Effector memory CD4-positive, alpha-beta T cell (primary cell): Measurements from ENCODE around the gene DTX1.
A peak's percentile ranks its signal among the peaks of the same experiment; 100 is the strongest.

Experiments
- DNase-seq, 3 donors: peaks; one replicate each; pipeline ENCODE4 v3.0.0-alpha.2; 2020
- H3K27ac ChIP-seq: 2 replicates; pipeline ENCODE4 v1.7.0; 2013; ENCODE audit warnings: mild to moderate bottlenecking, low read length, moderate library complexity; ENCODE audit not compliant: insufficient read depth, poor library complexity, severe bottlenecking
- H3K27me3 ChIP-seq: replicated peaks from 2 replicates; pipeline ENCODE4 v1.7.0; 2013; ENCODE audit warnings: mild to moderate bottlenecking, low read length; ENCODE audit not compliant: insufficient read depth, control insufficient read depth, poor library complexity, severe bottlenecking
- H3K36me3 ChIP-seq: 2 replicates; pipeline ENCODE4 v1.7.0; 2013; ENCODE audit warnings: mild to moderate bottlenecking, low read length, moderate library complexity; ENCODE audit not compliant: control insufficient read depth, insufficient read depth
- H3K4me1 ChIP-seq: 2 replicates; pipeline ENCODE4 v1.7.0; 2013; ENCODE audit warnings: low read length, mild to moderate bottlenecking; ENCODE audit not compliant: control insufficient read depth, insufficient read depth, poor library complexity, severe bottlenecking
- H3K4me3 ChIP-seq: 2 replicates; pipeline ENCODE4 v1.7.0; 2013; ENCODE audit warnings: low read length, low read depth, mild to moderate bottlenecking; ENCODE audit not compliant: insufficient read depth, poor library complexity, severe bottlenecking
- H3K9me3 ChIP-seq: 2 replicates; pipeline ENCODE4 v1.7.0; 2013; ENCODE audit warnings: mild to moderate bottlenecking, low read length, moderate library complexity; ENCODE audit not compliant: control insufficient read depth

DTX1 gene

GRCh38 chr12:113030875-113031525 is 25.5 kb upstream of the DTX1 start:
- no peaks in the 10 kb centered on the region for H3K4me1 ChIP-seq
- no peak overlapping the region for H3K27ac ChIP-seq
- H3K36me3 ChIP-seq, result no peaks in the 10 kb centered on the region
- DNase-seq, result no peak
- H3K4me3 ChIP-seq, result no peak overlapping the region
- H3K27me3 ChIP-seq, result no peaks in the 10 kb centered on the region
- no peaks in the 10 kb centered on the region for H3K9me3 ChIP-seq

GRCh38 chr12:113039911-113040445 is 16.6 kb upstream of the DTX1 start:
- no peaks in the 10 kb centered on the region for H3K9me3 ChIP-seq
- H3K36me3 ChIP-seq, result no peaks in the 10 kb centered on the region
- DNase-seq, result no peak
- H3K4me3 ChIP-seq, result no peak overlapping the region
- H3K27ac ChIP-seq, result no peak overlapping the region
- H3K4me1 ChIP-seq, result no peaks in the 10 kb centered on the region
- H3K27me3 ChIP-seq, result no peaks in the 10 kb centered on the region

GRCh38 chr12:113040722-113041171 is 15.8 kb upstream of the DTX1 start:
- H3K36me3 ChIP-seq, result no peaks in the 10 kb centered on the region
- H3K9me3 ChIP-seq, result no peaks in the 10 kb centered on the region
- DNase-seq, result no peak
- H3K4me1 ChIP-seq, result no peaks in the 10 kb centered on the region
- no peak overlapping the region for H3K27ac ChIP-seq
- no peak overlapping the region for H3K4me3 ChIP-seq
- no peaks in the 10 kb centered on the region for H3K27me3 ChIP-seq

GRCh38 chr12:113041560-113041959 is 15.0 kb upstream of the DTX1 start:
- Histone ChIP-seq H3K4me1 (no peaks in the 10 kb centered on the region), H3K27ac (no peak overlapping the region), H3K27me3 (no peaks in the 10 kb centered on the region), H3K9me3 (no peaks in the 10 kb centered on the region), H3K36me3 (no peaks in the 10 kb centered on the region), H3K4me3 (no peak overlapping the region)
- DNase-seq, result no peak

- no peaks in the 10 kb centered on the region for H3K9me3 ChIP-seq
- H3K27me3 ChIP-seq, result no peaks in the 10 kb centered on the region
- H3K27ac ChIP-seq, result no peak overlapping the region
- no peak overlapping the region for H3K4me3 ChIP-seq
- no peaks in the 10 kb centered on the region for H3K4me1 ChIP-seq
- DNase-seq, result no peak
- H3K36me3 ChIP-seq, result no peaks in the 10 kb centered on the region
These were observed 13.3 kb upstream of the DTX1 start for GRCh38 chr12:113043240-113043639.

DNA sequence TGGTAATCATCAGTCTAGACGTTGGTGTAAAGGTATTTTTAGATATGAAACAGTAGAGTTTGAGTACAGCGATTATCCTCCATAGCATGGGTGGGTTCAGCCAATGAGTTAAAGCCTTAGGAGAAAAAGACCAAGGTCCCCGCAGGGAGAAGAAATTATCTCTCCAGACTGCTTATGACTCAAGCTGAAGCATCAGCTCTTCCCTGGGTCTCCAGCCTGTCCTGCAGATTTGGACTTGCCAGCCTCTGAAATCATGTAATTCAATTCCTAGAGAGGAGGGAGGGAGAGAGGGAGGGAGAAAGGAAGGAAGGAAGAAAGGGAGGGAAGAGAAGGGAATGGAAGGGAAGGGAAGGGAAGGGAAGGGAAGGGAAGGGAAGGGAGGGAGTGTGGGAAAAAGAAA is 12.0 kb upstream of the DTX1 start:
- Histone ChIP-seq H3K36me3 (no peaks in the 10 kb centered on the region), H3K4me3 (no peak overlapping the region), H3K27ac (no peak overlapping the region), H3K9me3 (no peaks in the 10 kb centered on the region), H3K4me1 (peaks cover 6% of the 10 kb centered on the region), H3K27me3 (no peaks in the 10 kb centered on the region)
- no peak for DNase-seq

DNA sequence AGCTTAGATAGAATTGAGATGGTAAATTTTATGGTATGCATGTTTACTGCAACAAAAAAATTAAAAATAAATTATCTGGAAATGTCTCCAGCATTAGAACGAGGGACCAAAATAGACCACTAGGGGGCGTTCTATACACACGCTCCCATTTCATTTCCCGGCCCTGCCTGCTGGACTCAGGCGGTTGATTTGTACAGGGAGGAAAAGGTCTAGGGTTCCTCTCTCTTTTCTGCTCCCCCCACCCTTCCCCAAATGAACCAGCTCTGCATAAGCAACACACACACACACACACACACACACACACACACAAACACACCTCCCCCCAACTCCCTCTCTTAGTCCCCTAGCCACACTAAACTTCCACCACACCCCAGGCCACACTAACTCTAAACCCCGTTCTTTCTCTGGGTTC is 7.8 kb upstream of the DTX1 start:
- DNase-seq, result peak; percentile 18 to 45 (median 38)
- Histone ChIP-seq H3K36me3 (no peaks in the 10 kb centered on the region), H3K27me3 (no peaks in the 10 kb centered on the region), H3K4me1 (peaks cover 6% of the 10 kb centered on the region), H3K4me3 (no peak overlapping the region), H3K9me3 (no peaks in the 10 kb centered on the region), H3K27ac (no peak overlapping the region)

GRCh38 chr12:113049976-113050742 is 6.4 kb upstream of the DTX1 start:
- no peaks in the 10 kb centered on the region for H3K9me3 ChIP-seq
- no peaks in the 10 kb centered on the region for H3K36me3 ChIP-seq
- H3K27ac ChIP-seq, result no peak overlapping the region
- DNase-seq, result no peak
- no peak overlapping the region for H3K4me3 ChIP-seq
- peaks cover 6% of the 10 kb centered on the region for H3K4me1 ChIP-seq
- no peaks in the 10 kb centered on the region for H3K27me3 ChIP-seq

- no peak for DNase-seq
- H3K4me3 ChIP-seq, result no peak overlapping the region
- no peaks in the 10 kb centered on the region for H3K9me3 ChIP-seq
- H3K4me1 ChIP-seq, result peaks cover 9% of the 10 kb centered on the region
- H3K27me3 ChIP-seq, result no peaks in the 10 kb centered on the region
- no peaks in the 10 kb centered on the region for H3K36me3 ChIP-seq
- H3K27ac ChIP-seq, result no peak overlapping the region
These were observed 5.7 kb upstream of the DTX1 start for GRCh38 chr12:113050795-113051194.

- no peaks in the 10 kb centered on the region for H3K36me3 ChIP-seq
- H3K27me3 ChIP-seq, result no peaks in the 10 kb centered on the region
- H3K4me3 ChIP-seq, result no peak overlapping the region
- H3K4me1 ChIP-seq, result peaks cover 13% of the 10 kb centered on the region
- DNase-seq, result no peak
- H3K27ac ChIP-seq, result no peak overlapping the region
- no peaks in the 10 kb centered on the region for H3K9me3 ChIP-seq
These were observed 4.8 kb upstream of the DTX1 start for GRCh38 chr12:113051759-113052158.
